OCI-LY1 (cell line): ENCODE results near the gene CEP164.

Source experiments
- H2AFZ ChIP-seq: fragments of 200-600 bp; sonication (generic), shearing (Covaris generic); 2 replicates; pipeline ENCODE4 v1.6.0; 2014; ENCODE audit warnings: antibody characterized with exemption, mild to moderate bottlenecking, low read length
- H3F3A ChIP-seq: fragments of 200-600 bp; sonication (generic), shearing (Covaris generic); 2 replicates; pipeline ENCODE4 v1.6.0; 2014; ENCODE audit warnings: mild to moderate bottlenecking, antibody characterized with exemption, low read length, moderate library complexity; ENCODE audit not compliant: insufficient read depth
- H3K27ac ChIP-seq: fragments of 200-600 bp; sonication (generic); 2 replicates; pipeline ENCODE4 v1.5.1; 2014; ENCODE audit warnings: low read length, mixed run types, mild to moderate bottlenecking, low read depth; ENCODE audit not compliant: poor library complexity, severe bottlenecking
- H3K27me3 ChIP-seq: fragments of 200-600 bp; sonication (generic); 2 replicates; pipeline ENCODE4 v1.6.0; 2014; ENCODE audit warnings: antibody characterized with exemption, mild to moderate bottlenecking, low read length, moderate library complexity; ENCODE audit not compliant: insufficient read depth
- H3K36me3 ChIP-seq: fragments of 200-600 bp; sonication (generic); 2 replicates; pipeline ENCODE4 v1.6.1; 2014; ENCODE audit warnings: mild to moderate bottlenecking, antibody characterized with exemption, low read length, moderate library complexity, mixed read lengths; ENCODE audit not compliant: insufficient read depth
- H3K4me1 ChIP-seq: fragments of 200-600 bp; sonication (generic); 2 replicates; pipeline ENCODE4 v1.5.1; 2014; ENCODE audit warnings: mild to moderate bottlenecking, low read length, moderate library complexity; ENCODE audit not compliant: insufficient read depth, severe bottlenecking
- H3K4me2 ChIP-seq: fragments of 200-600 bp; sonication (generic), shearing (Covaris generic); 2 replicates; pipeline ENCODE4 v1.6.1; 2014; ENCODE audit warnings: low read length
- H3K4me3 ChIP-seq: fragments of 200-600 bp; sonication (generic); 2 replicates; pipeline ENCODE4 v1.5.1; 2014; ENCODE audit warnings: low read length, low read depth, mild to moderate bottlenecking, mixed read lengths; ENCODE audit not compliant: poor library complexity, severe bottlenecking
- H3K79me2 ChIP-seq: fragments of 200-600 bp; shearing (Covaris generic); 2 replicates; pipeline ENCODE4 v1.6.1; 2016; ENCODE audit warnings: mixed run types, low read length, mixed read lengths; ENCODE audit not compliant: insufficient read depth
- H3K9ac ChIP-seq: fragments of 200-600 bp; sonication (generic), shearing (Covaris generic); 2 replicates; pipeline ENCODE4 v1.6.1; 2014; ENCODE audit warnings: mild to moderate bottlenecking, low read length, mixed read lengths
- H3K9me2 ChIP-seq: fragments of 200-600 bp; sonication (generic), shearing (Covaris generic); 2 replicates; pipeline ENCODE4 v1.6.1; 2014; ENCODE audit warnings: low read depth, mild to moderate bottlenecking, low read length, mixed read lengths
- H3K9me3 ChIP-seq: fragments of 200-600 bp; shearing (Covaris generic); 2 replicates; pipeline ENCODE4 v1.6.1; 2014; ENCODE audit warnings: low read length, mixed read lengths
- H4K20me1 ChIP-seq: fragments of 200-600 bp; sonication (generic), shearing (Covaris generic); 2 replicates; pipeline ENCODE4 v1.6.0; 2016; ENCODE audit warnings: mild to moderate bottlenecking, low read length; ENCODE audit not compliant: insufficient read depth
- EZH2 ChIP-seq: fragments of 200-600 bp; sonication (generic), shearing (Covaris generic); IDR thresholded peaks from 2 replicates; pipeline ENCODE4 v1.8.0; 2017; ENCODE audit warnings: borderline replicate concordance, mixed run types, mild to moderate bottlenecking, antibody characterized with exemption, low read length, moderate library complexity, mixed read lengths
- TF ChIP-seq, protein P1 (sequence below): fragments of 200-600 bp; sonication (generic), shearing (Covaris generic); IDR thresholded peaks from 2 replicates; pipeline ENCODE4 v1.5.1; 2017; ENCODE audit warnings: mild to moderate bottlenecking, antibody characterized with exemption, low read length, moderate library complexity, mixed read lengths

The CEP164 gene

GRCh38 chr11:117459123-117459978, 131.7 kb downstream of the CEP164 start:
- Histone ChIP-seq H3F3A (no peaks in the 10 kb centered on the region), H3K9me2 (no peaks in the 10 kb centered on the region), H3K9ac (no peak overlapping the region), H3K4me3 (no peak overlapping the region), H3K27me3 (no peaks in the 10 kb centered on the region), H3K4me1 (no peaks in the 10 kb centered on the region), H3K4me2 (no peak overlapping the region), H3K9me3 (no peaks in the 10 kb centered on the region), H3K27ac (no peak overlapping the region), H3K79me2 (no peaks in the 10 kb centered on the region), H2AFZ (no peak overlapping the region), H4K20me1 (no peaks in the 10 kb centered on the region), H3K36me3 (no peaks in the 10 kb centered on the region)
- TF ChIP-seq, protein P1, sequence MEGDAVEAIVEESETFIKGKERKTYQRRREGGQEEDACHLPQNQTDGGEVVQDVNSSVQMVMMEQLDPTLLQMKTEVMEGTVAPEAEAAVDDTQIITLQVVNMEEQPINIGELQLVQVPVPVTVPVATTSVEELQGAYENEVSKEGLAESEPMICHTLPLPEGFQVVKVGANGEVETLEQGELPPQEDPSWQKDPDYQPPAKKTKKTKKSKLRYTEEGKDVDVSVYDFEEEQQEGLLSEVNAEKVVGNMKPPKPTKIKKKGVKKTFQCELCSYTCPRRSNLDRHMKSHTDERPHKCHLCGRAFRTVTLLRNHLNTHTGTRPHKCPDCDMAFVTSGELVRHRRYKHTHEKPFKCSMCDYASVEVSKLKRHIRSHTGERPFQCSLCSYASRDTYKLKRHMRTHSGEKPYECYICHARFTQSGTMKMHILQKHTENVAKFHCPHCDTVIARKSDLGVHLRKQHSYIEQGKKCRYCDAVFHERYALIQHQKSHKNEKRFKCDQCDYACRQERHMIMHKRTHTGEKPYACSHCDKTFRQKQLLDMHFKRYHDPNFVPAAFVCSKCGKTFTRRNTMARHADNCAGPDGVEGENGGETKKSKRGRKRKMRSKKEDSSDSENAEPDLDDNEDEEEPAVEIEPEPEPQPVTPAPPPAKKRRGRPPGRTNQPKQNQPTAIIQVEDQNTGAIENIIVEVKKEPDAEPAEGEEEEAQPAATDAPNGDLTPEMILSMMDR: no peak
- TF ChIP-seq EZH2: no peak

- H4K20me1 ChIP-seq: no peaks in the 10 kb centered on the region
- H3K4me2 ChIP-seq: no peak overlapping the region
These were observed 132.3 kb downstream of the CEP164 start for GRCh38 chr11:117459979-117460300.

DNA sequence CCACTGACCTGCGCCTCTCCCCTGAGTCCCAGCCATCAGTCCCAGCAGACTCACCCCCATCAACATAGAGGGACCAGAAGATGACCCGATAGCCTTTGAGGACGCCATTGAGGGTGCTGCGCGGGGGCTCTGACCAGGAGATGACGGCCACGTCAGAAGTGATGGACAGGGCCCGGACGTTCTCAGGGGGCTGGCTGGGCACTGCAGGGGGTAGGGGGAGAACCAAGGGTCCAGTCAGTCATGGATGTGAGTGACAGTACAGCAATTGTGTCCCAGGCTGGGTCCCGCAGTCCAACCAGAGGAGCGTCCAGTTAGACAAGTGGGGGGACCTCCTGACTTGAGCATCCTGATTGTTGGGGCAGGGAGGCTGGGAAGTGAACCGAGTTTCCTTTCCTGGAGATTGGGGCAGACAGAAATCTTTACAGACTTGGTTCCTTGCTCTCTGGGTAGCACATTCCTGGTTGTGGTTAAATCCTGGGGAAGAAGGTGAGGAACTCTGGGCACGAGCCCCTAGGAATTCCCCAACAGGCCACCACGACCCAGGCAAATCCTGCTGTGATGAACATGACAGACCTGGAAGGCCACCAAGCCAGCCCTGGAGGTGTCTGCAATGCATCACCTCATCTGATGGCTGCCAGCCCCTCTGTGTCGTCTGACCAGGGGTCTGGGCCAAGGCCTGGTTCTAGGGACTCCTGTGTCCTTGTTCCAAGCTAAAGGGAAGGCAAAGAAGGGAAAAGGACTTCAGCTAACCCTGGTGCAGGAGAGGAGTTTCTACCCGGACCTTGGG, 133.9 kb downstream of the CEP164 start:
- Histone ChIP-seq H4K20me1 (no peaks in the 10 kb centered on the region), H3K9ac (no peak overlapping the region), H3K79me2 (no peaks in the 10 kb centered on the region), H3K27me3 (no peaks in the 10 kb centered on the region), H3K4me3 (no peak overlapping the region), H3K9me2 (no peaks in the 10 kb centered on the region), H3K36me3 (no peaks in the 10 kb centered on the region), H3K27ac (no peak overlapping the region), H3K4me2 (no peak overlapping the region), H2AFZ (no peak overlapping the region), H3F3A (no peaks in the 10 kb centered on the region), H3K4me1 (no peaks in the 10 kb centered on the region), H3K9me3 (no peaks in the 10 kb centered on the region)
- TF ChIP-seq EZH2: no peak
- TF ChIP-seq, protein P1: no peak

More at GRCh38 chr11:117459979-117460300, 132.3 kb downstream of the CEP164 start:
- H3K9ac ChIP-seq: no peak overlapping the region
- no peaks in the 10 kb centered on the region for H3K4me1 ChIP-seq
- H3K27me3 ChIP-seq: no peaks in the 10 kb centered on the region
- H3K9me3 ChIP-seq: no peaks in the 10 kb centered on the region
- no peak overlapping the region for H3K4me3 ChIP-seq
- H3K36me3 ChIP-seq: no peaks in the 10 kb centered on the region
- H3K27ac ChIP-seq: no peak overlapping the region
- no peaks in the 10 kb centered on the region for H3K79me2 ChIP-seq
- no peak overlapping the region for H2AFZ ChIP-seq
- no peaks in the 10 kb centered on the region for H3K9me2 ChIP-seq
- H3F3A ChIP-seq: no peaks in the 10 kb centered on the region
- no peak for TF ChIP-seq EZH2
- TF ChIP-seq, protein P1: no peak
